HepG2 (cell line): Measurements from ENCODE around the gene PLEKHA8. TPM values are rescaled to one million over a fixed set of nuclear protein-coding genes. Genes with fewer than 3 reads are reported as not detected.

ENCODE experiments used
- ATAC-seq: fragments of 200-7000 bp; cut with Tn5 transposase; 3 replicates; pipeline ENCODE4 v1.9.1; 2020; ENCODE audit warnings: mild to moderate bottlenecking, moderate library complexity
- BruUV-seq: library from RNA; stranded (reverse); fragments of 400-500 nt; replicated peaks from 2 replicates; lab custom pipeline; 2021; lab: Mats Ljungman, UMichigan
- CTCF ChIA-PET: fragments of 300-600 bp; formaldehyde crosslinking; extraction: SDS; loops from one replicate; lab custom pipeline; 2021; ENCODE audit warnings: low total read pairs, inconsistent platforms, low intra/inter-chr PET ratio; lab: Yijun Ruan, JAX
- POLR2A ChIA-PET: fragments of 350-600 bp; sonication (Branson Sonifier 250); formaldehyde crosslinking; loops from one replicate; lab custom pipeline; 2020; ENCODE audit warnings: antibody characterized with exemption, inconsistent platforms; lab: Yijun Ruan, JAX
- DNase-seq: peaks from one replicate; pipeline ENCODE4 v3.0.0-alpha.2; 2015; ENCODE audit warnings: low spot score
- FAIRE-seq: peaks from 3 replicates; lab custom pipeline; 2011; peaks lifted over from hg19 to GRCh38; lab: Jason Lieb, UNC
- H2AFZ ChIP-seq: one replicate; pipeline ENCODE4 v1.6.1; 2011; ENCODE audit warnings: low read length, inconsistent platforms
- H3K27ac ChIP-seq: fragments of 300-600 bp; 3 replicates; pipeline ENCODE4 v1.8.0; 2011; ENCODE audit warnings: mixed run types, mild to moderate bottlenecking, mixed read lengths, low read length, inconsistent platforms; ENCODE audit not compliant: insufficient read depth; ENCODE audit errors: extremely low read length
- H3K27me3 ChIP-seq, 2 experiments: fragments of 200-600 bp in 1 of 2; 2 replicates in 1 of 2; 3 replicates in 1 of 2; pipeline versions ENCODE4 v1.6.0 to v1.8.0; 2011; ENCODE audit warnings: low read length in 2 of 2, mild to moderate bottlenecking in 2 of 2, moderate library complexity in 2 of 2, inconsistent platforms in 1 of 2; ENCODE audit not compliant: insufficient read depth in 2 of 2, control insufficient read depth in 1 of 2
- H3K36me3 ChIP-seq, 2 experiments: fragments of 200-600 bp in 1 of 2; replicated peaks in 1 of 2; 2 replicates in 1 of 2; 3 replicates in 1 of 2; pipeline versions ENCODE4 v1.5.1 to v1.8.0; 2011; ENCODE audit warnings: low read length in 2 of 2, inconsistent platforms in 1 of 2; ENCODE audit not compliant: insufficient read depth in 2 of 2, control insufficient read depth in 1 of 2
- H3K4me1 ChIP-seq: 2 replicates; pipeline ENCODE4 v1.5.1; 2012; ENCODE audit warnings: low read length, inconsistent platforms; ENCODE audit not compliant: insufficient read depth
- H3K4me2 ChIP-seq: 2 replicates; pipeline ENCODE4 v1.6.0; 2011; ENCODE audit warnings: low read depth, low read length, inconsistent platforms
- H3K4me3 ChIP-seq, 3 experiments: fragments of 200-600 bp in 1 of 3; sonication (generic), shearing (Covaris generic) in 1 of 3; replicated peaks in 1 of 3; 2 replicates each; pipeline ENCODE4 v1.5.1; 2011 to 2016; ENCODE audit warnings: low read length in 3 of 3, inconsistent platforms in 2 of 3, low read depth in 2 of 3, mild to moderate bottlenecking in 2 of 3, control low read depth in 1 of 3, mixed read lengths in 1 of 3; ENCODE audit not compliant: insufficient read depth in 1 of 3
- H3K79me2 ChIP-seq: one replicate; pipeline ENCODE4 v1.6.1; 2011; ENCODE audit warnings: low read length, inconsistent platforms; ENCODE audit not compliant: insufficient read depth
- H3K9ac ChIP-seq: 2 replicates; pipeline ENCODE4 v1.6.0; 2011; ENCODE audit warnings: mild to moderate bottlenecking, low read depth, low read length, inconsistent platforms; ENCODE audit not compliant: insufficient read depth
- H3K9me3 ChIP-seq: 2 replicates; pipeline ENCODE4 v1.5.1; 2012; ENCODE audit warnings: mild to moderate bottlenecking, low read length
- H4K20me1 ChIP-seq: 2 replicates; pipeline ENCODE4 v1.6.0; 2011; ENCODE audit warnings: inconsistent platforms, mild to moderate bottlenecking, low read length, moderate library complexity; ENCODE audit not compliant: insufficient read depth
- ATF1 ChIP-seq: IDR thresholded peaks from 2 replicates; pipeline ENCODE4 v1.6.1; 2016; ENCODE audit warnings: mild to moderate bottlenecking, control low read depth
- GLI4 ChIP-seq: sonication (generic); formaldehyde crosslinking; IDR thresholded peaks from 2 replicates; pipeline ENCODE4 v1.5.1; 2020; ENCODE audit warnings: missing genetic modification reagents, mild to moderate bottlenecking, moderate library complexity, borderline replicate concordance
- ISX ChIP-seq: sonication (generic); formaldehyde crosslinking; conservative IDR thresholded peaks from 2 replicates; pipeline ENCODE4 v1.5.0; 2020; ENCODE audit warnings: missing genetic modification reagents
- NKX3-1 ChIP-seq: sonication (generic); formaldehyde crosslinking; IDR thresholded peaks from 2 replicates; pipeline ENCODE4 v1.5.0; 2020; ENCODE audit warnings: missing genetic modification reagents
- SMARCE1 ChIP-seq: fragments of 450-650 bp; IDR thresholded peaks from 2 replicates; pipeline ENCODE4 v1.6.1; 2017; ENCODE audit warnings: borderline replicate concordance
- SOX6 ChIP-seq, 2 experiments: fragments of 450-650 bp in 1 of 2; sonication (generic) in 1 of 2; formaldehyde crosslinking in 1 of 2; IDR thresholded peaks; 2 replicates each; pipeline versions ENCODE4 v1.4.0 to v1.6.1; 2017 to 2020; ENCODE audit warnings: antibody characterized with exemption in 1 of 2, mild to moderate bottlenecking in 1 of 2, missing genetic modification reagents in 1 of 2
- ZBTB1 ChIP-seq: sonication (generic); formaldehyde crosslinking; IDR thresholded peaks from 2 replicates; pipeline ENCODE4 v1.4.0; 2020; ENCODE audit warnings: missing genetic modification reagents, borderline replicate concordance
- ZFAT ChIP-seq: sonication (generic); formaldehyde crosslinking; conservative IDR thresholded peaks from 2 replicates; pipeline ENCODE4 v1.8.1; 2023; ENCODE audit warnings: missing genetic modification reagents, inconsistent platforms
- ZNF343 ChIP-seq: sonication (generic); formaldehyde crosslinking; IDR thresholded peaks from 2 replicates; pipeline ENCODE4 v1.4.0; 2020; ENCODE audit warnings: mild to moderate bottlenecking, missing genetic modification reagents
- ZNF496 ChIP-seq: sonication (generic); formaldehyde crosslinking; IDR thresholded peaks from 2 replicates; pipeline ENCODE4 v1.8.1; 2023; ENCODE audit warnings: mild to moderate bottlenecking, moderate library complexity, missing genetic modification reagents; ENCODE audit not compliant: insufficient replicate concordance
- WGBS: methylation state at CpG from one replicate; pipeline ENCODE4 v1.1.6; 2017; ENCODE audit warnings: low lambda C conversion rate; 5-methylcytosine and 5-hydroxymethylcytosine counted together
- in situ Hi-C: cut with HindIII; loops from 2 replicates; pipeline ENCODE4 v1.10.0; 2017; ENCODE audit warnings: low pct_unique_long_range_greater_than_20kb; ENCODE audit not compliant: extremely low pct_ligation_motif_present
- intact Hi-C: fragments of 100-400 bp; cut with micrococcal nuclease; formaldehyde crosslinking; loops from one replicate; pipeline ENCODE4 v1.10.0; 2022; ENCODE audit not compliant: unreplicated experiment
- polyA plus RNA-seq, 8 experiments: library from polyadenylated mRNA; depleted of rRNA in 3 of 8; stranded (reverse) in 7 of 8; unstranded in 1 of 8; fragments of >200 nt; fragmentation: Illumina TruSeq in 4 of 8; extraction: Trizol in 4 of 8; gene quantifications; 2 replicates each; pipeline versions ENCODE4 v1.2.1 to v1.2.3, GENCODE V29; 2011 to 2016; ENCODE audit warnings: low read depth in 4 of 8, missing spikeins in 1 of 8, mixed read lengths in 1 of 8; ENCODE audit not compliant: insufficient read depth in 1 of 8
- total RNA-seq, 5 experiments: library from RNA; depleted of rRNA; stranded (reverse); fragments of >200 nt; fragmentation: Illumina TruSeq; extraction: Trizol; gene quantifications; 2 replicates each; pipeline ENCODE4 v1.2.3, GENCODE V29; 2016; ENCODE audit warnings: low read depth in 1 of 5

Gene PLEKHA8
- total and polyA plus RNA-seq, 2 of the 13 experiments (the other 11 are each of a cell fraction or from before 2014, with no cell fraction given): 12.5 to 26.4 TPM

GRCh38 chr7:30047124-30047523 lies 18.9 kb downstream of the PLEKHA8 start:
- H3K4me3 ChIP-seq: no peak overlapping the region
- no peaks in the 10 kb centered on the region for H3K27me3 ChIP-seq
- H3K27ac ChIP-seq: no peak overlapping the region
- CTCF ChIA-PET: no interaction called here
- no peak for DNase-seq
- no peak for FAIRE-seq
- peaks cover 19 to 52% of the 10 kb centered on the region in 2 experiments for H3K36me3 ChIP-seq
- H4K20me1 ChIP-seq: no peaks in the 10 kb centered on the region
- TF ChIP-seq NKX3-1 (CRISPR knock-in tag) (no peak), ZBTB1 (CRISPR knock-in tag) (no peak), SOX6 (IDR thresholded peaks at IDR 0.05) (no peak), SOX6 (CRISPR knock-in tag; IDR thresholded peaks at IDR 0.05) (no peak), GLI4 (CRISPR knock-in tag) (no peak), SMARCE1 (no peak)
- WGBS: 97% methylated on average over 2 of the region's 2 CpGs
- intact Hi-C loops (no loop called here), in situ Hi-C loops (no loop called here)
- H2AFZ ChIP-seq: no peak overlapping the region
- no peak overlapping the region for H3K9ac ChIP-seq
- H3K79me2 ChIP-seq: peaks cover 5% of the 10 kb centered on the region
- no peaks in the 10 kb centered on the region for H3K4me1 ChIP-seq
- no TSS peak for BruUV-seq
- H3K4me2 ChIP-seq: no peak overlapping the region
- no peaks in the 10 kb centered on the region for H3K9me3 ChIP-seq
- POLR2A ChIA-PET: no interaction called here
- no peak for ATAC-seq

GRCh38 chr7:30048582-30048981 lies 20.4 kb downstream of the PLEKHA8 start:
- no peak for FAIRE-seq
- H3K4me1 ChIP-seq: no peaks in the 10 kb centered on the region
- ChIA-PET POLR2A (no interaction called here), CTCF (no interaction called here)
- no peak for TF ChIP-seq ZNF496 (CRISPR knock-in tag)
- TF ChIP-seq ZNF343: no peak
- TF ChIP-seq ZFAT (CRISPR knock-in tag): no peak
- no peak for TF ChIP-seq ISX (CRISPR knock-in tag)
- no peak for TF ChIP-seq ATF1 (CRISPR knock-in tag)
- DNase-seq: no peak
- ATAC-seq: no peak
- no TSS peak for BruUV-seq
- no peak overlapping the region for H2AFZ ChIP-seq
- no peak overlapping the region for H3K9ac ChIP-seq
- no peak overlapping the region for H3K27ac ChIP-seq
- H3K4me3 ChIP-seq: no peak overlapping the region
- H3K79me2 ChIP-seq: peaks cover under 1% of the 10 kb centered on the region
- intact Hi-C loops (no loop called here), in situ Hi-C loops (no loop called here)
- no peaks in the 10 kb centered on the region for H3K27me3 ChIP-seq
- no peak overlapping the region for H3K4me2 ChIP-seq
- no peaks in the 10 kb centered on the region for H4K20me1 ChIP-seq
- H3K36me3 ChIP-seq: peaks cover 22 to 62% of the 10 kb centered on the region in 2 experiments
- H3K9me3 ChIP-seq: no peaks in the 10 kb centered on the region
- 93% methylated on average over 2 of the region's 2 CpGs for whole genome bisulfite sequencing
